ENCODE results near the gene MLLT6.

DNA sequence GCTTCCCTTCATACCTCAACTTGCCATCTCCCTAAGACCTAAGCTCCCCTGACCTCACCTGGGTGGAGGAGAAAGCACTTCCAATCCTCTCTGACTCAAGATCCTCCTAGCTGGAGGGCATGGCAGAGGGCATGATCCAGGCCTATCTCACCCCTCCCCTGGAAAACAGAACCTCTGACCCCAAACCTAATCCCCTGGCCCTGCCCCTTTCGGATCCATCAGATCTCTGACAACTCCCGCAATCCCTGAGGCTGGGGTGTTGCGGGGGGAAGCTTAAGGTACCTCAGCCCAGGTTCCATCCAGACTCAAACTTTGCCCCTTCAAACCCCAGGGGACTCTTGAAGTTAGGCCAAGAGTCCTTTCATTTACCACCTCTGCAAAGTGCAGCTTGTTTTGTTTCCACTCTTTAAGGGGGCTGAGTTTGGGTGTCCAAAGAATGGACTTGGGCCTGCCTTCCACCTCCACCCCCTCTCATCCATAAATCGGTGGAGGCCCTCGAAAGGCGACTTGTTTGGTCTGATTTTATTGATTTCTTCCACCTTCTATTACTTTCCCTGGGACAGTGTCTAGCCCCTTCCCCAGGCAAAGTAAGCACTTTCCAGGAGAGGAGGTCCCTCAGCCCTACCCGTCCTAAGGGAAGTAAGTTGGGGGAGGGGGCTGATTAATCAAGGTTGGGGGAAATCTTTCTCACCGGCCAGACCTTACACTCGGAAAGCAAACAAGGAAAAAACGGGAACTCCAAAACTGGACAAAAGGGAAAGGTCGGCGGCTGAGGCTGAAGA is 32.9 kb upstream of the MLLT6 start:
- no peak for TF ChIP-seq NFE2L2 (conservative IDR thresholded peaks at IDR 0.05; ENCODE audit: low read length)
- TF ChIP-seq RAD21 (conservative IDR thresholded peaks at IDR 0.05 in 1 of 2, IDR thresholded peaks at IDR 0.05 in 1 of 2), result no peak
- TF ChIP-seq CHD4 (IDR thresholded peaks at IDR 0.05; ENCODE audit: borderline replicate concordance), result no peak
- TF ChIP-seq, protein P1, sequence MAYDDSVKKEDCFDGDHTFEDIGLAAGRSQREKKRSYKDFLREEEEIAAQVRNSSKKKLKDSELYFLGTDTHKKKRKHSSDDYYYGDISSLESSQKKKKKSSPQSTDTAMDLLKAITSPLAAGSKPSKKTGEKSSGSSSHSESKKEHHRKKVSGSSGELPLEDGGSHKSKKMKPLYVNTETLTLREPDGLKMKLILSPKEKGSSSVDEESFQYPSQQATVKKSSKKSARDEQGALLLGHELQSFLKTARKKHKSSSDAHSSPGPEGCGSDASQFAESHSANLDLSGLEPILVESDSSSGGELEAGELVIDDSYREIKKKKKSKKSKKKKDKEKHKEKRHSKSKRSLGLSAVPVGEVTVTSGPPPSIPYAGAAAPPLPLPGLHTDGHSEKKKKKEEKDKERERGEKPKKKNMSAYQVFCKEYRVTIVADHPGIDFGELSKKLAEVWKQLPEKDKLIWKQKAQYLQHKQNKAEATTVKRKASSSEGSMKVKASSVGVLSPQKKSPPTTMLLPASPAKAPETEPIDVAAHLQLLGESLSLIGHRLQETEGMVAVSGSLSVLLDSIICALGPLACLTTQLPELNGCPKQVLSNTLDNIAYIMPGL (CRISPR knock-in tag; IDR thresholded peaks at IDR 0.05; ENCODE audit: borderline replicate concordance), result no peak
- TF ChIP-seq, protein P2, sequence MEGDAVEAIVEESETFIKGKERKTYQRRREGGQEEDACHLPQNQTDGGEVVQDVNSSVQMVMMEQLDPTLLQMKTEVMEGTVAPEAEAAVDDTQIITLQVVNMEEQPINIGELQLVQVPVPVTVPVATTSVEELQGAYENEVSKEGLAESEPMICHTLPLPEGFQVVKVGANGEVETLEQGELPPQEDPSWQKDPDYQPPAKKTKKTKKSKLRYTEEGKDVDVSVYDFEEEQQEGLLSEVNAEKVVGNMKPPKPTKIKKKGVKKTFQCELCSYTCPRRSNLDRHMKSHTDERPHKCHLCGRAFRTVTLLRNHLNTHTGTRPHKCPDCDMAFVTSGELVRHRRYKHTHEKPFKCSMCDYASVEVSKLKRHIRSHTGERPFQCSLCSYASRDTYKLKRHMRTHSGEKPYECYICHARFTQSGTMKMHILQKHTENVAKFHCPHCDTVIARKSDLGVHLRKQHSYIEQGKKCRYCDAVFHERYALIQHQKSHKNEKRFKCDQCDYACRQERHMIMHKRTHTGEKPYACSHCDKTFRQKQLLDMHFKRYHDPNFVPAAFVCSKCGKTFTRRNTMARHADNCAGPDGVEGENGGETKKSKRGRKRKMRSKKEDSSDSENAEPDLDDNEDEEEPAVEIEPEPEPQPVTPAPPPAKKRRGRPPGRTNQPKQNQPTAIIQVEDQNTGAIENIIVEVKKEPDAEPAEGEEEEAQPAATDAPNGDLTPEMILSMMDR (IDR thresholded peaks at IDR 0.05), result no peak; the same call in 2 of the 3 replicates
- no peak for TF ChIP-seq MAZ (IDR thresholded peaks at IDR 0.05; ENCODE audit: borderline replicate concordance, low read depth, low read length)
- TF ChIP-seq ZC3H11A (IDR thresholded peaks at IDR 0.05), result no peak
- TF ChIP-seq EP300 (IDR thresholded peaks at IDR 0.05), result no peak
- TF ChIP-seq NPAS2 (CRISPR knock-in tag; IDR thresholded peaks at IDR 0.05; ENCODE audit: borderline replicate concordance), result no peak
- no peak for TF ChIP-seq POLR2A (IDR thresholded peaks at IDR 0.05; ENCODE audit: low read length)
- TF ChIP-seq ESRRA (IDR thresholded peaks at IDR 0.05; ENCODE audit: borderline replicate concordance, low read length), result no peak

Data from A549 (cell line).